Keratinocyte (primary cell): ENCODE data around the gene DPP10. TPM values are rescaled to one million over a fixed set of nuclear protein-coding genes. Genes with fewer than 3 reads are reported as not detected.

Experiments
- DNase-seq: peaks from one replicate; pipeline ENCODE4 v3.0.0-alpha.2; 2011; ENCODE audit warnings: low read depth, missing footprints, low spot score
- FAIRE-seq: peaks from 2 replicates; lab custom pipeline; 2011; peaks lifted over from hg19 to GRCh38; lab: Jason Lieb, UNC
- H2AFZ ChIP-seq: 2 replicates; pipeline ENCODE4 v1.6.0; 2012; ENCODE audit warnings: low read length, control low read depth, inconsistent platforms; ENCODE audit not compliant: control insufficient read depth
- H3K27ac ChIP-seq: 2 replicates; pipeline ENCODE4 v1.5.1; 2011; ENCODE audit warnings: low read length; ENCODE audit not compliant: control insufficient read depth, insufficient read depth
- H3K27me3 ChIP-seq: 3 replicates; pipeline ENCODE4 v1.6.0; 2011; ENCODE audit warnings: low read length; ENCODE audit not compliant: control insufficient read depth, insufficient read depth; ENCODE audit errors: extremely low read depth
- H3K36me3 ChIP-seq, 2 experiments: 2 replicates in 1 of 2; 3 replicates in 1 of 2; pipeline ENCODE4 v1.5.1; 2011; ENCODE audit warnings: low read length in 2 of 2, mild to moderate bottlenecking in 1 of 2; ENCODE audit not compliant: control insufficient read depth in 2 of 2, insufficient read depth in 2 of 2; ENCODE audit errors: extremely low read depth in 1 of 2
- H3K4me1 ChIP-seq: 3 replicates; pipeline ENCODE4 v1.5.1; 2011; ENCODE audit warnings: low read length; ENCODE audit not compliant: control insufficient read depth, insufficient read depth; ENCODE audit errors: extremely low read depth
- H3K4me2 ChIP-seq: 3 replicates; pipeline ENCODE4 v1.6.0; 2011; ENCODE audit warnings: low read depth, low read length; ENCODE audit not compliant: control insufficient read depth, insufficient read depth; ENCODE audit errors: extremely low read depth
- H3K4me3 ChIP-seq, 3 experiments: fragments of 200-600 bp in 1 of 3; sonication (generic) in 1 of 3; 2 replicates in 2 of 3; 3 replicates in 1 of 3; pipeline ENCODE4 v1.5.1; 2011 to 2016; ENCODE audit warnings: low read length in 3 of 3, mild to moderate bottlenecking in 3 of 3, control low read depth in 2 of 3, inconsistent platforms in 1 of 3, low read depth in 1 of 3, mixed read lengths in 1 of 3, mixed run types in 1 of 3, moderate library complexity in 1 of 3; ENCODE audit not compliant: control insufficient read depth in 2 of 3, insufficient read depth in 2 of 3; ENCODE audit errors: extremely low read depth in 1 of 3
- H3K79me2 ChIP-seq: 2 replicates; pipeline ENCODE4 v1.6.0; 2012; ENCODE audit warnings: low read length; ENCODE audit not compliant: control insufficient read depth, insufficient read depth
- H3K9ac ChIP-seq: 3 replicates; pipeline ENCODE4 v1.6.0; 2011; ENCODE audit warnings: low read length; ENCODE audit not compliant: control insufficient read depth, insufficient read depth; ENCODE audit errors: extremely low read depth
- H3K9me1 ChIP-seq: 3 replicates; pipeline ENCODE4 v1.6.0; 2011; ENCODE audit warnings: low read length; ENCODE audit not compliant: control insufficient read depth, insufficient read depth; ENCODE audit errors: extremely low read depth
- H3K9me3 ChIP-seq: 2 replicates; pipeline ENCODE4 v1.5.1; 2012; ENCODE audit warnings: low read depth, low read length; ENCODE audit not compliant: control insufficient read depth
- H4K20me1 ChIP-seq: 3 replicates; pipeline ENCODE4 v1.6.0; 2011; ENCODE audit warnings: low read length; ENCODE audit not compliant: control insufficient read depth, insufficient read depth; ENCODE audit errors: extremely low read depth
- CTCF ChIP-seq, 3 experiments: IDR thresholded peaks in 1 of 3; conservative IDR thresholded peaks in 1 of 3; optimal IDR thresholded peaks in 1 of 3; 2 replicates in 2 of 3; 3 replicates in 1 of 3; pipeline versions ENCODE3 to v1.5.1; 2011; ENCODE audit warnings: low read length in 3 of 3, mild to moderate bottlenecking in 3 of 3, moderate library complexity in 2 of 3, control low read depth in 1 of 3, inconsistent platforms in 1 of 3; ENCODE audit not compliant: insufficient read depth in 2 of 3; ENCODE audit errors: extremely low read depth in 1 of 3
- EZH2 ChIP-seq: IDR thresholded peaks from one replicate; pipeline ENCODE4 v1.6.1; 2012; ENCODE audit warnings: inconsistent platforms, mild to moderate bottlenecking, low read length, moderate library complexity
- dilution Hi-C: fragments of 300-500 bp; cut with MboI; formaldehyde crosslinking; loops from one replicate; pipeline ENCODE4 v1.7.0; 2020; ENCODE audit warnings: low sequenced_read_pairs; ENCODE audit not compliant: extremely low pct_ligation_motif_present
- polyA plus RNA-seq, 5 experiments: library from polyadenylated mRNA; depleted of rRNA in 3 of 5; stranded (reverse) in 3 of 5; stranded (forward) in 1 of 5; unstranded in 1 of 5; fragments of >200 nt; gene quantifications; 1 replicate in 1 of 5; 2 replicates in 3 of 5; 3 replicates in 1 of 5; pipeline versions ENCODE4 v1.2.1 to v1.2.3, GENCODE V29; 2011 to 2012; ENCODE audit warnings: missing spikeins in 2 of 5, low read depth in 1 of 5, low replicate concordance in 1 of 5

The DPP10 gene
- polyA plus RNA-seq, 1 donor (not counting 4 experiments of a cell fraction or from before 2014, with no cell fraction given) = not detected

DNA sequence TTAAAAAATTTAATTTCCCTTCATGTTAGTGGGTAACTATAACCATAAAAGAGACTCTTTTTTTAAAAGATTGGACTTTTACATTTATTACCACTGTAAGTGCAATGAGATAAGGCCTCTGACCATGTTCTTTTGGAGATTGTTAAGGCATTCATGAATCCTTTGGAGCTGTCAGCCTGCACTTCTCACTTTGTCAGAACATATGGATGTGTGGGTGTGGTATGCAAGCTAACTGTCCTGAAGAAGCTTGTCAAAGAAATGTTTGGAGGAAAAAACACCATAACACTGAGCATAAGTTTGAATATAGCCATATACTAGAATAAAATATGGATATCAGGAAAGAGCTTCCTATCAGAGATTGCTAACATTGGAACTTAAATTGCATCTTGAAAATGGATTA, 754.1 kb downstream of the DPP10 start:
- H2AFZ ChIP-seq = no peak overlapping the region
- H3K4me2 ChIP-seq = no peak overlapping the region
- H3K9ac ChIP-seq = no peak overlapping the region
- H3K27ac ChIP-seq = no peak overlapping the region
- FAIRE-seq (no peak), DNase-seq (no peak)
- dilution Hi-C loops = no loop called here
- no peaks in the 10 kb centered on the region for H3K36me3 ChIP-seq
- H3K27me3 ChIP-seq = no peaks in the 10 kb centered on the region
- no peaks in the 10 kb centered on the region for H3K9me1 ChIP-seq
- H3K79me2 ChIP-seq = no peaks in the 10 kb centered on the region
- H3K4me3 ChIP-seq = no peak overlapping the region
- TF ChIP-seq CTCF (optimal IDR thresholded peaks at IDR 0.05 in 1 of 3, IDR thresholded peaks at IDR 0.05 in 1 of 3, conservative IDR thresholded peaks at IDR 0.05 in 1 of 3; ENCODE audit: extremely low read depth in 1 of 3, insufficient read depth in 2 of 3, low read length in 3 of 3) = no peak
- no peak for TF ChIP-seq EZH2
- H4K20me1 ChIP-seq = no peaks in the 10 kb centered on the region
- H3K4me1 ChIP-seq = no peaks in the 10 kb centered on the region
- no peaks in the 10 kb centered on the region for H3K9me3 ChIP-seq

GRCh38 chr2:115199966-115200365, 757.5 kb downstream of the DPP10 start:
- no peak overlapping the region for H2AFZ ChIP-seq
- no peak overlapping the region for H3K4me3 ChIP-seq
- no peak overlapping the region for H3K9ac ChIP-seq
- H4K20me1 ChIP-seq = no peaks in the 10 kb centered on the region
- H3K27me3 ChIP-seq = no peaks in the 10 kb centered on the region
- H3K36me3 ChIP-seq = no peaks in the 10 kb centered on the region
- H3K9me1 ChIP-seq = no peaks in the 10 kb centered on the region
- DNase-seq = no peak
- no peak overlapping the region for H3K27ac ChIP-seq
- TF ChIP-seq EZH2 (no peak), CTCF (optimal IDR thresholded peaks at IDR 0.05 in 1 of 3, IDR thresholded peaks at IDR 0.05 in 1 of 3, conservative IDR thresholded peaks at IDR 0.05 in 1 of 3; ENCODE audit: extremely low read depth in 1 of 3, insufficient read depth in 2 of 3, low read length in 3 of 3) (no peak)
- H3K4me1 ChIP-seq = no peaks in the 10 kb centered on the region
- H3K79me2 ChIP-seq = no peaks in the 10 kb centered on the region
- FAIRE-seq = no peak
- no peaks in the 10 kb centered on the region for H3K9me3 ChIP-seq
- dilution Hi-C loops = no loop called here
- H3K4me2 ChIP-seq = no peak overlapping the region
